Thoracic aorta endothelial cell (primary cell): ENCODE measurements around the gene EIF1. TPM values are rescaled to one million over a fixed set of nuclear protein-coding genes. Genes with fewer than 3 reads are reported as not detected.

ENCODE experiments used
- small RNA-seq: library from RNA; depleted of rRNA; stranded (forward); fragments of <200 nt; gene quantifications from one replicate; pipeline ENCODE3, GENCODE V24; 2012
- total RNA-seq: library from RNA; depleted of rRNA; stranded (reverse); fragments of >200 nt; gene quantifications from 2 replicates; pipeline ENCODE4 v1.2.3, GENCODE V29; 2012

The EIF1 gene
- 102 and 109 TPM in 2 replicates for total RNA-seq

GRCh38 chr17:41688641-41689496 lies at the start of gene EIF1:
Gene EIF1, plus strand, starts transcription at chr17:41688885. Its CDS starts 154 bp downstream, at chr17:41689039.

GRCh38 chr17:41711669-41712400 lies 23.1 kb downstream of the EIF1 start, which contains the start of gene GAST:
Gene GAST, plus strand, starts transcription at chr17:41712331. Its CDS starts 3,106 bp downstream, at chr17:41715437.

GRCh38 chr17:41734139-41734948 lies 45.7 kb downstream of the EIF1 start, which contains the start of gene HAP1:
Gene HAP1, minus strand, starts transcription at chr17:41734643. Its CDS starts 9 bp downstream, at chr17:41734634.

Small RNAs within 50 kb of the gene (small RNA-seq; reads per million reads assigned to genes)
- not detected for gene RN7SL399P
- gene RNA5SP442: not detected

Other genes with a start within 250 kb of the EIF1 start
- not detected in 2 replicates for gene KRT38, start 247.9 kb upstream of the EIF1 start, total RNA-seq
- gene KRT32, start 221.5 kb upstream of the EIF1 start, total RNA-seq: not detected in 2 replicates
- gene KRT35, start 207.7 kb upstream of the EIF1 start, total RNA-seq: not detected in 2 replicates
- gene KRT36, start 199.0 kb upstream of the EIF1 start, total RNA-seq: not detected in 2 replicates
- not detected in 2 replicates for gene KRT13, start 183.3 kb upstream of the EIF1 start, total RNA-seq
- gene KRT15, start 170.0 kb upstream of the EIF1 start, total RNA-seq: 2.1 and 2.3 TPM in 2 replicates
- gene KRT19, start 160.6 kb upstream of the EIF1 start, total RNA-seq: 59.7 and 64.9 TPM in 2 replicates
- not detected in 2 replicates for gene KRT9, start 116.8 kb upstream of the EIF1 start, total RNA-seq
- not detected in 2 replicates for gene KRT14, start 102.0 kb upstream of the EIF1 start, total RNA-seq
- not detected in 2 replicates for gene KRT16, start 76.1 kb upstream of the EIF1 start, total RNA-seq
- gene KRT17, start 64.3 kb upstream of the EIF1 start, total RNA-seq: 0.22 and 0.80 TPM in 2 replicates
- not detected in 2 replicates for gene GAST, start 23.4 kb downstream of the EIF1 start, total RNA-seq
- gene HAP1, start 45.8 kb downstream of the EIF1 start, total RNA-seq: 0.07 and 0.53 TPM in 2 replicates
- 107 and 115 TPM in 2 replicates for gene JUP, start 97.8 kb downstream of the EIF1 start, total RNA-seq
- gene P3H4, start 123.1 kb downstream of the EIF1 start, total RNA-seq: 40.0 and 52.8 TPM in 2 replicates
- gene FKBP10, start 124.1 kb downstream of the EIF1 start, total RNA-seq: 129 and 131 TPM in 2 replicates
- 54.5 and 71.5 TPM in 2 replicates for gene NT5C3B, start 147.3 kb downstream of the EIF1 start, total RNA-seq
- not detected in 2 replicates for gene KLHL10, start 148.9 kb downstream of the EIF1 start, total RNA-seq
- gene KLHL11, start 176.5 kb downstream of the EIF1 start, total RNA-seq: 35.5 and 38.2 TPM in 2 replicates
- 309 and 427 TPM in 2 replicates for gene ACLY, start 230.1 kb downstream of the EIF1 start, total RNA-seq
- gene ODAD4, start 241.7 kb downstream of the EIF1 start, total RNA-seq: 0.13 and 0.36 TPM in 2 replicates